Hematopoietic multipotent progenitor cell treated with erythropoietin and hydrocortisone succinate and interleukin-3 and kit ligand, for 6 days (in vitro differentiated cells): Measurements from ENCODE around the gene PRTG.
"Not testable (repeated sequence)": the region's sequence is repeated elsewhere in the genome, so short reads cannot be mapped to it uniquely, and the experiment has no call there.

ENCODE experiments used
- DNase-seq: peaks from one replicate; pipeline ENCODE4 v3.0.0-alpha.2; 2015

Gene PRTG

GRCh38 chr15:55742927-55743728 is at the start of gene PRTG:
PRTG (minus strand) TSS chr15:55743152; CDS start chr15:55742931, 221 bp downstream.
- no peak for DNase-seq

- no peak for DNase-seq
Observed at GRCh38 chr15:55791551-55792400, 48.8 kb upstream of the PRTG start.

- peak; percentile 70 for DNase-seq
Observed at GRCh38 chr15:55789066-55789660, 46.2 kb upstream of the PRTG start.

GRCh38 chr15:55786341-55786740 is 43.4 kb upstream of the PRTG start:
- no peak for DNase-seq

GRCh38 chr15:55785593-55785992 is 42.6 kb upstream of the PRTG start:
- DNase-seq = not testable (repeated sequence)

- DNase-seq = no peak
Observed at GRCh38 chr15:55784286-55784685, 41.3 kb upstream of the PRTG start.

- no peak for DNase-seq
Observed at GRCh38 chr15:55782901-55783300, 39.9 kb upstream of the PRTG start.

GRCh38 chr15:55780292-55780691 is 37.3 kb upstream of the PRTG start:
- no peak for DNase-seq

GRCh38 chr15:55778932-55779331 is 36.0 kb upstream of the PRTG start:
- DNase-seq = no peak

- peak; percentile 4 for DNase-seq
Observed at GRCh38 chr15:55775316-55775715, 32.4 kb upstream of the PRTG start.

- peak; percentile 69 for DNase-seq
Observed at GRCh38 chr15:55774113-55774970, 31.4 kb upstream of the PRTG start.

GRCh38 chr15:55770806-55771205 is 27.9 kb upstream of the PRTG start:
- DNase-seq = no peak

GRCh38 chr15:55770261-55770660 is 27.3 kb upstream of the PRTG start:
- no peak for DNase-seq

GRCh38 chr15:55768670-55769185 is 25.8 kb upstream of the PRTG start:
- DNase-seq = no peak

GRCh38 chr15:55766676-55767075 is 23.7 kb upstream of the PRTG start:
- DNase-seq = no peak

- no peak for DNase-seq
Observed at GRCh38 chr15:55764398-55764797, 21.4 kb upstream of the PRTG start.

- no peak for DNase-seq
Observed at GRCh38 chr15:55758580-55758986, 15.6 kb upstream of the PRTG start.

- DNase-seq = not testable (repeated sequence)
Observed at GRCh38 chr15:55753433-55753832, 10.5 kb upstream of the PRTG start.

GRCh38 chr15:55750706-55751105 is 7.8 kb upstream of the PRTG start:
- no peak for DNase-seq

- DNase-seq = no peak
Observed at GRCh38 chr15:55743729-55744655, 1.0 kb upstream of the PRTG start.

GRCh38 chr15:55742498-55742926 is 440 bp downstream of the PRTG start:
- peak; percentile 21 for DNase-seq
